Measurements from ENCODE around the gene FIBCD1. TPM values are rescaled to one million over a fixed set of nuclear protein-coding genes. Genes with fewer than 3 reads are reported as not detected.

FIBCD1 gene
- total RNA-seq, 2 experiments from 2014 or later = not detected

- H3K4me1 Mint-ChIP-seq = no peaks in the 10 kb centered on the region
- H3K36me3 Mint-ChIP-seq (ENCODE audit: low read depth) = no peaks in the 10 kb centered on the region
- H3K27me3 Mint-ChIP-seq = no peaks in the 10 kb centered on the region
- CTCF ChIA-PET = no interaction called here
- no peak for DNase-seq
- no peak overlapping the region for H3K27ac Mint-ChIP-seq
- H3K4me3 Mint-ChIP-seq = no peak overlapping the region
- H3K9me3 Mint-ChIP-seq = no peaks in the 10 kb centered on the region
- POLR2A ChIA-PET = no interaction called here
Observed at GRCh38 chr9:130904070-130905044, 34.7 kb downstream of the FIBCD1 start.

GRCh38 chr9:130903194-130904069 is 35.6 kb downstream of the FIBCD1 start:
- CTCF ChIA-PET = no interaction called here
- Mint-ChIP-seq H3K9me3 (no peaks in the 10 kb centered on the region), H3K4me1 (no peaks in the 10 kb centered on the region), H3K27ac (no peak overlapping the region), H3K36me3 (ENCODE audit: low read depth) (no peaks in the 10 kb centered on the region), H3K4me3 (no peak overlapping the region), H3K27me3 (no peaks in the 10 kb centered on the region)
- no peak for DNase-seq
- POLR2A ChIA-PET = no interaction called here

- DNase-seq = no peak
- Mint-ChIP-seq H3K27ac (no peak overlapping the region), H3K4me3 (no peak overlapping the region), H3K27me3 (no peaks in the 10 kb centered on the region), H3K9me3 (no peaks in the 10 kb centered on the region), H3K4me1 (no peaks in the 10 kb centered on the region), H3K36me3 (ENCODE audit: low read depth) (no peaks in the 10 kb centered on the region)
- ChIA-PET POLR2A (no interaction called here), CTCF (no interaction called here)
Observed at GRCh38 chr9:130902204-130903185, 36.6 kb downstream of the FIBCD1 start.

- H3K27ac Mint-ChIP-seq = no peak overlapping the region
- H3K36me3 Mint-ChIP-seq (ENCODE audit: low read depth) = no peaks in the 10 kb centered on the region
- H3K4me3 Mint-ChIP-seq = no peak overlapping the region
- no peak for DNase-seq
- H3K27me3 Mint-ChIP-seq = no peaks in the 10 kb centered on the region
- H3K4me1 Mint-ChIP-seq = no peaks in the 10 kb centered on the region
- no peaks in the 10 kb centered on the region for H3K9me3 Mint-ChIP-seq
- ChIA-PET CTCF (no interaction called here), POLR2A (no interaction called here)
Observed at GRCh38 chr9:130901498-130902203, 37.4 kb downstream of the FIBCD1 start.

GRCh38 chr9:130900701-130901497 is 38.1 kb downstream of the FIBCD1 start:
- ChIA-PET CTCF (interaction anchor here (1.3 kb wide), 1 partner anchor 145 kb away, joined by 3 read pairs; no protein-coding TSS in a partner anchor), POLR2A (no interaction called here)
- Mint-ChIP-seq H3K27ac (no peak overlapping the region), H3K27me3 (no peaks in the 10 kb centered on the region), H3K4me1 (no peaks in the 10 kb centered on the region), H3K4me3 (no peak overlapping the region), H3K9me3 (no peaks in the 10 kb centered on the region), H3K36me3 (ENCODE audit: low read depth) (no peaks in the 10 kb centered on the region)
- no peak for DNase-seq

GRCh38 chr9:130899051-130899748 is 39.8 kb downstream of the FIBCD1 start:
- no peak for DNase-seq
- no peak overlapping the region for H3K4me3 Mint-ChIP-seq
- H3K27me3 Mint-ChIP-seq = no peaks in the 10 kb centered on the region
- POLR2A ChIA-PET = no interaction called here
- no peaks in the 10 kb centered on the region for H3K4me1 Mint-ChIP-seq
- H3K27ac Mint-ChIP-seq = no peak overlapping the region
- CTCF ChIA-PET = no interaction called here
- H3K9me3 Mint-ChIP-seq = no peaks in the 10 kb centered on the region
- H3K36me3 Mint-ChIP-seq (ENCODE audit: low read depth) = no peaks in the 10 kb centered on the region

- Mint-ChIP-seq H3K27ac (no peak overlapping the region), H3K9me3 (no peaks in the 10 kb centered on the region), H3K4me1 (no peaks in the 10 kb centered on the region), H3K27me3 (no peaks in the 10 kb centered on the region), H3K36me3 (ENCODE audit: low read depth) (no peaks in the 10 kb centered on the region), H3K4me3 (no peak overlapping the region)
- no peak for DNase-seq
- ChIA-PET CTCF (no interaction called here), POLR2A (no interaction called here)
Observed at GRCh38 chr9:130898552-130898852, 40.5 kb downstream of the FIBCD1 start.

- H3K4me1 Mint-ChIP-seq = no peaks in the 10 kb centered on the region
- no peak overlapping the region for H3K4me3 Mint-ChIP-seq
- H3K27ac Mint-ChIP-seq = no peak overlapping the region
- no peak for DNase-seq
- ChIA-PET CTCF (no interaction called here), POLR2A (no interaction called here)
- no peaks in the 10 kb centered on the region for H3K27me3 Mint-ChIP-seq
- H3K36me3 Mint-ChIP-seq (ENCODE audit: low read depth) = no peaks in the 10 kb centered on the region
- no peaks in the 10 kb centered on the region for H3K9me3 Mint-ChIP-seq
Observed at GRCh38 chr9:130897848-130898551, 41.0 kb downstream of the FIBCD1 start.

GRCh38 chr9:130897105-130897751 is 41.8 kb downstream of the FIBCD1 start:
- H3K9me3 Mint-ChIP-seq = no peaks in the 10 kb centered on the region
- no peaks in the 10 kb centered on the region for H3K4me1 Mint-ChIP-seq

GRCh38 chr9:130896233-130897014 is 42.6 kb downstream of the FIBCD1 start, which contains the start of gene QRFP:
TSS of gene QRFP (minus strand) at chr9:130896812. CDS start at chr9:130893838, 2,974 bp downstream.
- H3K27ac Mint-ChIP-seq = no peak within 1 kb of the TSS
- CTCF ChIA-PET = no interaction called here

More at GRCh38 chr9:130897105-130897751, 41.8 kb downstream of the FIBCD1 start:
- H3K27ac Mint-ChIP-seq = no peak overlapping the region
- POLR2A ChIA-PET = no interaction called here
- no peak overlapping the region for H3K4me3 Mint-ChIP-seq
- H3K36me3 Mint-ChIP-seq (ENCODE audit: low read depth) = no peaks in the 10 kb centered on the region
- no peaks in the 10 kb centered on the region for H3K27me3 Mint-ChIP-seq
- CTCF ChIA-PET = no interaction called here
- no peak for DNase-seq

More at GRCh38 chr9:130896233-130897014, 42.6 kb downstream of the FIBCD1 start, which contains the start of gene QRFP:
- Mint-ChIP-seq H3K27me3 (no peaks in the 10 kb centered on the region), H3K4me1 (no peaks in the 10 kb centered on the region), H3K4me3 (no peak within 1 kb of the TSS), H3K36me3 (ENCODE audit: low read depth) (no peaks in the 10 kb centered on the region), H3K9me3 (no peaks in the 10 kb centered on the region)
- POLR2A ChIA-PET = no interaction called here
- no peak for DNase-seq
